Measurements from ENCODE around the gene DHRS2. TPM values are rescaled to one million over a fixed set of nuclear protein-coding genes. Genes with fewer than 3 reads are reported as not detected.

Gene DHRS2
- total and polyA plus RNA-seq, 2 donors (not counting 1 experiment from before 2014, with no cell fraction given): not detected

DNA sequence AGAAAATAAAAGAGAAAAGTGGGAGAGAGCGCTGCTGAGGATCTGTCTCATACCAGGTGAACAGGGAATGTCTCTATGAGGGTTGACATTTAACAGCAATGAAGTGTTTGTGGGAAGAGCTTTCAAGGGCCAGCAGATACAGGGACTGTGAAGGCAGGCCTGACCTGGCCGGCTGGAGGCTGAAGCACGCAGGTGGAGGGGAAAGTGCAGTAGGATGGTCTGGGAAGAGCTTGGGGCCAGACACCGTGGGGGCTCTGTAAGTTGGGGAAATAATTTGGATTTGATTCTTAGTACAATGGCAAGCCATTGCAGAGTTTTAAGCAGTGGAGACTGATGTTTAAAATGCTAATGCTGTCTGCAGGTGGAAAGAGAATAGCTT lies 23.8 kb upstream of the DHRS2 start:
- H3K4me3 Mint-ChIP-seq: no peak overlapping the region
- no peak for TF ChIP-seq EZH2 (IDR thresholded peaks at IDR 0.05; ENCODE audit: borderline replicate concordance, insufficient read depth, low read depth, low read length, poor library complexity, severe bottlenecking)
- TF ChIP-seq, protein P1, sequence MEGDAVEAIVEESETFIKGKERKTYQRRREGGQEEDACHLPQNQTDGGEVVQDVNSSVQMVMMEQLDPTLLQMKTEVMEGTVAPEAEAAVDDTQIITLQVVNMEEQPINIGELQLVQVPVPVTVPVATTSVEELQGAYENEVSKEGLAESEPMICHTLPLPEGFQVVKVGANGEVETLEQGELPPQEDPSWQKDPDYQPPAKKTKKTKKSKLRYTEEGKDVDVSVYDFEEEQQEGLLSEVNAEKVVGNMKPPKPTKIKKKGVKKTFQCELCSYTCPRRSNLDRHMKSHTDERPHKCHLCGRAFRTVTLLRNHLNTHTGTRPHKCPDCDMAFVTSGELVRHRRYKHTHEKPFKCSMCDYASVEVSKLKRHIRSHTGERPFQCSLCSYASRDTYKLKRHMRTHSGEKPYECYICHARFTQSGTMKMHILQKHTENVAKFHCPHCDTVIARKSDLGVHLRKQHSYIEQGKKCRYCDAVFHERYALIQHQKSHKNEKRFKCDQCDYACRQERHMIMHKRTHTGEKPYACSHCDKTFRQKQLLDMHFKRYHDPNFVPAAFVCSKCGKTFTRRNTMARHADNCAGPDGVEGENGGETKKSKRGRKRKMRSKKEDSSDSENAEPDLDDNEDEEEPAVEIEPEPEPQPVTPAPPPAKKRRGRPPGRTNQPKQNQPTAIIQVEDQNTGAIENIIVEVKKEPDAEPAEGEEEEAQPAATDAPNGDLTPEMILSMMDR (IDR thresholded peaks at IDR 0.05): no peak
- WGBS (ENCODE audit: insufficient coverage): 89% methylated on average over 4 of the region's 4 CpGs
- Histone ChIP-seq H4K20me1 (ENCODE audit: control insufficient read depth, insufficient read depth, low read length, poor library complexity, severe bottlenecking) (no peaks in the 10 kb centered on the region), H3K27me3 (replicated peaks in 1 of 4; ENCODE audit: control extremely low read depth in 1 of 4, control insufficient read depth in 3 of 4, insufficient read depth in 4 of 4, low read length in 3 of 4) (no peaks in the 10 kb centered on the region), H3K4me2 (replicated peaks; ENCODE audit: low read depth, low read length, poor library complexity, severe bottlenecking) (no peak overlapping the region), H3K9ac (ENCODE audit: low read length) (no peak overlapping the region), H3K9me3 (ENCODE audit: control extremely low read depth in 1 of 3, control insufficient read depth in 2 of 3, insufficient read depth in 1 of 3, low read length in 2 of 3) (peaks cover 0 to 5% (median 0%) of the 10 kb centered on the region in 3 donors), H3K36me3 (replicated peaks in 1 of 2; ENCODE audit: control extremely low read depth in 1 of 2, control insufficient read depth in 1 of 2, extremely low read depth in 1 of 2, insufficient read depth in 2 of 2, low read length in 1 of 2) (no peaks in the 10 kb centered on the region), H3K4me3 (ENCODE audit: control extremely low read depth in 1 of 5, extremely low read depth in 1 of 5, insufficient read depth in 1 of 5, low read depth in 2 of 5, low read length in 4 of 5) (no peak overlapping the region), H3K79me2 (ENCODE audit: control insufficient read depth, insufficient read depth, low read length) (no peaks in the 10 kb centered on the region), H3K4me1 (ENCODE audit: control insufficient read depth in 2 of 2, insufficient read depth in 2 of 2, low read length in 2 of 2) (peaks cover 0 to 3% of the 10 kb centered on the region in 2 donors), H3K27ac (ENCODE audit: low read length in 2 of 2) (no peak overlapping the region), H2AFZ (ENCODE audit: insufficient read depth, low read depth, low read length, poor library complexity, severe bottlenecking) (no peak overlapping the region)
- DNase-seq: no peak
- CTCF ChIA-PET: interaction anchor here (3.4 kb wide), 1 partner anchor 19 kb away, joined by 15 read pairs; no protein-coding TSS in a partner anchor
- ATAC-seq (ENCODE audit: low read depth): no peak
- no peaks in the 10 kb centered on the region for H3K9me3 Mint-ChIP-seq (ENCODE audit: insufficient read depth)
- no peaks in the 10 kb centered on the region for H3K4me1 Mint-ChIP-seq
- no peak overlapping the region for H3K27ac Mint-ChIP-seq
- POLR2A ChIA-PET: no interaction called here
- intact Hi-C loops (cut with micrococcal nuclease): no loop called here
- H3K27me3 Mint-ChIP-seq: peaks cover 25% of the 10 kb centered on the region

DNA sequence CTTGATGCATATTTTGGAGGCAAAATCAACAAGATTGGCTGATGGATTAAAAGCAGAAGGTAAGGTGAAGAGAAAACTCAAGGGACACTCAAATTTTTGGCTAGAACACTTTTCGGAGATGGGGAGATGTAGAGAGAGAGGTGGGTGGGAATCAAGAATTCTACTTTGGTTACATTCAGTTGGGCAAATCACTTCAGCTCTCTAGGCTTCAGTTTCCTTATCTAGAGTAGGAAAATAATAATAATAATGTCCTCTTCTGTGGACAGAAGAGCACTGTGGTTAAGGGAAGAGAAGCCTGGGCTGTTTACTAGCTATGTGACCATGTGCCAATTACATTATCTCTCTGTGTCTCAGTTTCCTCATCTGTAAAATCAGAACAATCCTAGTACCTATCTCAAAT lies 23.4 kb upstream of the DHRS2 start:
- Mint-ChIP-seq H3K27ac (no peak overlapping the region), H3K9me3 (ENCODE audit: insufficient read depth) (no peaks in the 10 kb centered on the region)
- TF ChIP-seq EZH2 (IDR thresholded peaks at IDR 0.05; ENCODE audit: borderline replicate concordance, insufficient read depth, low read depth, low read length, poor library complexity, severe bottlenecking): no peak
- TF ChIP-seq, protein P1 (IDR thresholded peaks at IDR 0.05): no peak

More for the DNA sequence above, 23.4 kb upstream of the DHRS2 start:
- CTCF ChIA-PET: interaction anchor here (3.4 kb wide), 1 partner anchor 19 kb away, joined by 15 read pairs; no protein-coding TSS in a partner anchor
- Mint-ChIP-seq H3K4me3 (no peak overlapping the region), H3K27me3 (peaks cover 23% of the 10 kb centered on the region), H3K4me1 (no peaks in the 10 kb centered on the region)
- ATAC-seq (ENCODE audit: low read depth) (no peak), DNase-seq (no peak)
- H3K4me2 ChIP-seq (replicated peaks; ENCODE audit: low read depth, low read length, poor library complexity, severe bottlenecking): no peak overlapping the region
- no peaks in the 10 kb centered on the region for H3K36me3 ChIP-seq (replicated peaks in 1 of 2; ENCODE audit: control extremely low read depth in 1 of 2, control insufficient read depth in 1 of 2, extremely low read depth in 1 of 2, insufficient read depth in 2 of 2, low read length in 1 of 2)
- H3K9ac ChIP-seq (ENCODE audit: low read length): no peak overlapping the region
- H3K9me3 ChIP-seq (ENCODE audit: control extremely low read depth in 1 of 3, control insufficient read depth in 2 of 3, insufficient read depth in 1 of 3, low read length in 2 of 3): peaks cover 0 to 5% (median 0%) of the 10 kb centered on the region in 3 donors
- no peak overlapping the region for H3K4me3 ChIP-seq (ENCODE audit: control extremely low read depth in 1 of 5, extremely low read depth in 1 of 5, insufficient read depth in 1 of 5, low read depth in 2 of 5, low read length in 4 of 5)
- H4K20me1 ChIP-seq (ENCODE audit: control insufficient read depth, insufficient read depth, low read length, poor library complexity, severe bottlenecking): no peaks in the 10 kb centered on the region
- H3K27me3 ChIP-seq (replicated peaks in 1 of 4; ENCODE audit: control extremely low read depth in 1 of 4, control insufficient read depth in 3 of 4, insufficient read depth in 4 of 4, low read length in 3 of 4): no peaks in the 10 kb centered on the region
- intact Hi-C loops (cut with micrococcal nuclease): no loop called here
- no peak overlapping the region for H3K27ac ChIP-seq (ENCODE audit: low read length in 2 of 2)
- POLR2A ChIA-PET: no interaction called here
- no peaks in the 10 kb centered on the region for H3K79me2 ChIP-seq (ENCODE audit: control insufficient read depth, insufficient read depth, low read length)
- H2AFZ ChIP-seq (ENCODE audit: insufficient read depth, low read depth, low read length, poor library complexity, severe bottlenecking): no peak overlapping the region
- H3K4me1 ChIP-seq (ENCODE audit: control insufficient read depth in 2 of 2, insufficient read depth in 2 of 2, low read length in 2 of 2): peaks cover 0 to 3% of the 10 kb centered on the region in 2 donors
- 86% methylated on average over 1 of the region's 1 CpG for WGBS (ENCODE audit: insufficient coverage)
